Kidney (tissue), 14 donors: ENCODE measurements around the gene MED13L. TPM values are rescaled to one million over a fixed set of nuclear protein-coding genes. Genes with fewer than 3 reads are reported as not detected.
"Not testable (repeated sequence)": the region's sequence is repeated elsewhere in the genome, so short reads cannot be mapped to it uniquely, and the experiment has no call there.

Experiments used
- DNase-seq, 5 donors: peaks; one replicate each; pipeline ENCODE4 v3.0.0-alpha.2; 2013 to 2020
- FAIRE-seq: peaks from 2 replicates; lab custom pipeline; 2012; peaks lifted over from hg19 to GRCh38; lab: Jason Lieb, UNC
- H3K27ac ChIP-seq, 2 donors: one replicate each; pipeline ENCODE4 v1.7.0; 2013; ENCODE audit warnings: low read depth in 2 of 2, low read length in 2 of 2, inconsistent platforms in 1 of 2
- H3K27me3 ChIP-seq: one replicate; pipeline ENCODE4 v1.7.1; 2013; ENCODE audit warnings: low read length, inconsistent platforms; ENCODE audit not compliant: control insufficient read depth, insufficient read depth
- H3K36me3 ChIP-seq, 3 donors: one replicate each; pipeline versions ENCODE4 v1.7.0 to v1.7.1; 2013; ENCODE audit warnings: low read length in 3 of 3, control low read depth in 1 of 3, inconsistent platforms in 1 of 3; ENCODE audit not compliant: insufficient read depth in 3 of 3, control insufficient read depth in 2 of 3
- H3K4me1 ChIP-seq, 3 donors: one replicate each; pipeline versions ENCODE4 v1.7.0 to v1.7.1; 2013; ENCODE audit warnings: low read length in 3 of 3, inconsistent platforms in 1 of 3, low read depth in 1 of 3; ENCODE audit not compliant: control insufficient read depth in 2 of 3, insufficient read depth in 2 of 3
- H3K4me3 ChIP-seq, 3 donors: one replicate each; pipeline versions ENCODE4 v1.7.0 to v1.8.1; 2013; ENCODE audit warnings: low read length in 3 of 3, control low read depth in 1 of 3, inconsistent platforms in 1 of 3
- H3K9ac ChIP-seq, 3 donors: one replicate each; pipeline versions ENCODE4 v1.7.0 to v1.7.1; 2013; ENCODE audit warnings: low read length in 3 of 3, control low read depth in 1 of 3, inconsistent platforms in 1 of 3
- H3K9me3 ChIP-seq, 3 donors: one replicate each; pipeline versions ENCODE4 v1.7.0 to v1.7.1; 2013; ENCODE audit warnings: low read length in 3 of 3, control low read depth in 1 of 3, inconsistent platforms in 1 of 3; ENCODE audit not compliant: control insufficient read depth in 2 of 3, insufficient read depth in 1 of 3
- intact Hi-C: fragments of 100-400 bp; cut with DNase I; formaldehyde crosslinking; loops from one replicate; pipeline ENCODE4 v1.11.1; 2022
- polyA plus RNA-seq: library from polyadenylated mRNA; stranded (reverse); fragments of 350-450 nt; fragmentation: Illumina TruSeq; extraction: RNeasy Lipid Tissue Mini Kit (QIAGEN cat#74804); gene quantifications from one replicate; pipeline ENCODE4 v1.2.3, GENCODE V29; 2014; ENCODE audit warnings: low read depth, low replicate concordance; ENCODE audit not compliant: insufficient read depth
- total RNA-seq: library from RNA; stranded (reverse); fragmentation: NEBNext Ultra II Directional; extraction: Animal tissue kit (Norgen Biotek cat#: 25700); gene quantifications from one replicate; pipeline ENCODE4 v1.2.1, GENCODE V29; 2021
- TF ChIP-seq, protein P1 (sequence below): IDR thresholded peaks from 3 replicates; pipeline ENCODE4 v1.5.1; 2012; ENCODE audit warnings: mild to moderate bottlenecking, moderate library complexity, borderline replicate concordance; ENCODE audit not compliant: insufficient read depth; ENCODE audit errors: extremely low read depth
- donor health status: control.
- donor health status: control.
- donor health status: control.
- donor health status: control.
- donor health status: control.
- donor health status: DM: yes; HTN: yes; CAD: no.
- donor health status: Normal renal cell carcinoma (clear cell type).

Gene MED13L
- total and polyA plus RNA-seq, 2 donors from 2014 or later = 7.1 to 153 TPM

DNA sequence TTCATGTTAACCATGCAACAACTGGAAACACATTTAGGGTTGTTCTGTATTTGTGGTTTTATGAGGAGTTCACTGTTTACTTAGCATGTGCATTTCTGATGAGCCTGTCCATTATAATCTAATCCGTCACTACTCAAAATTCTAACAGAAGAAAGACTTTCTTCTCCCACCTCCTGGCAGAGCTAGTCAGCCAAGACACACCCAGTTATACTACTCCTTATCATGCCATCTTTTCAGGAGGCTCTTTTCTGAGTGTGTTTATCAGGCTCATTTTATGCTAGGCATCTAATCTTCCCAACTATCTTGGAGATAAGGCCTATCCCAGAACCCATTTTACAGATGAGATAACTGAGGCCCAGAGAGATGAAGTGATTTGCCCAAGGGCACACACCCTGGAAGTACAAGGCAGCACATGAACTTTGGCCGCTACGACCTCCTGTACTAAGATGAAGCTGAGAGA is 10.4 kb upstream of the MED13L start:
- DNase-seq (no peak), FAIRE-seq (no peak)
- TF ChIP-seq, protein P1, sequence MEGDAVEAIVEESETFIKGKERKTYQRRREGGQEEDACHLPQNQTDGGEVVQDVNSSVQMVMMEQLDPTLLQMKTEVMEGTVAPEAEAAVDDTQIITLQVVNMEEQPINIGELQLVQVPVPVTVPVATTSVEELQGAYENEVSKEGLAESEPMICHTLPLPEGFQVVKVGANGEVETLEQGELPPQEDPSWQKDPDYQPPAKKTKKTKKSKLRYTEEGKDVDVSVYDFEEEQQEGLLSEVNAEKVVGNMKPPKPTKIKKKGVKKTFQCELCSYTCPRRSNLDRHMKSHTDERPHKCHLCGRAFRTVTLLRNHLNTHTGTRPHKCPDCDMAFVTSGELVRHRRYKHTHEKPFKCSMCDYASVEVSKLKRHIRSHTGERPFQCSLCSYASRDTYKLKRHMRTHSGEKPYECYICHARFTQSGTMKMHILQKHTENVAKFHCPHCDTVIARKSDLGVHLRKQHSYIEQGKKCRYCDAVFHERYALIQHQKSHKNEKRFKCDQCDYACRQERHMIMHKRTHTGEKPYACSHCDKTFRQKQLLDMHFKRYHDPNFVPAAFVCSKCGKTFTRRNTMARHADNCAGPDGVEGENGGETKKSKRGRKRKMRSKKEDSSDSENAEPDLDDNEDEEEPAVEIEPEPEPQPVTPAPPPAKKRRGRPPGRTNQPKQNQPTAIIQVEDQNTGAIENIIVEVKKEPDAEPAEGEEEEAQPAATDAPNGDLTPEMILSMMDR = no peak
- no peaks in the 10 kb centered on the region for H3K9me3 ChIP-seq
- intact Hi-C loops = no loop called here
- no peaks in the 10 kb centered on the region for H3K27me3 ChIP-seq
- no peak overlapping the region for H3K27ac ChIP-seq
- H3K4me1 ChIP-seq = no peaks in the 10 kb centered on the region
- H3K4me3 ChIP-seq = no peak overlapping the region
- no peaks in the 10 kb centered on the region for H3K36me3 ChIP-seq
- no peak overlapping the region for H3K9ac ChIP-seq

DNA sequence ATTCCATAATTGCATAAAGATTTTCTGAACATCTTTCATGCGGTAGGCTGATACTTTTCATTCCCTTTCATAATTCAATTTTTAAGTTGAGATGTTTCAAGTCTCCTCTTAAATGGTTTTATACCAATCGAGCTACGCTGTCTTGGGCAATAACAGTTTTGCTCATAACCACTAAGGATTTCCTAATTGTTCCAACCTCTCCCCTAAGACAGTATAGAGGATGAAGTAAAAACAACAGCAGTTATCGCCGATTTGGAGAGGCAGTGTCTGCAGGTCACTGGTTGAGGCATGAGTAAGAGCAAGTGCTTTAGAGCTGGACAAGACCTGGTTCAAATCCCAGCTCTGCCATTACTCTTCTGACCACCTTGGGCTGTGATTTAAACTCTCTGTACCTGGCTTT is 6.9 kb upstream of the MED13L start:
- DNase-seq (no peak), FAIRE-seq (no peak)
- H3K27ac ChIP-seq = no peak overlapping the region
- no peaks in the 10 kb centered on the region for H3K36me3 ChIP-seq
- peaks cover 0 to 3% (median 0%) of the 10 kb centered on the region in 3 donors for H3K4me1 ChIP-seq
- no peaks in the 10 kb centered on the region for H3K27me3 ChIP-seq
- H3K4me3 ChIP-seq = no peak overlapping the region
- no peaks in the 10 kb centered on the region for H3K9me3 ChIP-seq
- TF ChIP-seq, protein P1 = no peak
- no peak overlapping the region for H3K9ac ChIP-seq
- intact Hi-C loops = no loop called here

DNA sequence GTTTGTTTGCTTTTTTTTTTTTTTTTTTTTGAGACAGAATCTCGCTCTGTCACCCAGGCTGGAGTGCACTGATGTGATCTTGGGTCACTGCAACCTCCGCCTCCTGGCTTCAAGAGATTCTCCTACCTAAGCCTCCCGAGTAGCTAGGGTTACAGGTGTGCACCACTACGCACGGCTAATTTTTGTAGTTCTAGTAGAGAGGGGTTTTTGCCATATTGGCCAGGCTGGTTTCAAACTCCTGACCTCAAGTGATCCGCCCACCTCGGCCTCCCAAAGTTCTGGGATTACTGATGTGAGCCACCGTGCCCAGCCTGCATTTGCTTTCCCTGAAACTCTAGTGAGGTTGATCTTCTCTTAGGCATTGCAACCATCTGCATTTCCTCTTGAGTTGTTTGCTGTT is 6.4 kb upstream of the MED13L start:
- H3K4me1 ChIP-seq, H3K36me3 ChIP-seq, FAIRE-seq, DNase-seq, H3K27me3 ChIP-seq, H3K9ac ChIP-seq, H3K4me3 ChIP-seq, H3K9me3 ChIP-seq, H3K27ac ChIP-seq, intact Hi-C loops: not testable (repeated sequence)

DNA sequence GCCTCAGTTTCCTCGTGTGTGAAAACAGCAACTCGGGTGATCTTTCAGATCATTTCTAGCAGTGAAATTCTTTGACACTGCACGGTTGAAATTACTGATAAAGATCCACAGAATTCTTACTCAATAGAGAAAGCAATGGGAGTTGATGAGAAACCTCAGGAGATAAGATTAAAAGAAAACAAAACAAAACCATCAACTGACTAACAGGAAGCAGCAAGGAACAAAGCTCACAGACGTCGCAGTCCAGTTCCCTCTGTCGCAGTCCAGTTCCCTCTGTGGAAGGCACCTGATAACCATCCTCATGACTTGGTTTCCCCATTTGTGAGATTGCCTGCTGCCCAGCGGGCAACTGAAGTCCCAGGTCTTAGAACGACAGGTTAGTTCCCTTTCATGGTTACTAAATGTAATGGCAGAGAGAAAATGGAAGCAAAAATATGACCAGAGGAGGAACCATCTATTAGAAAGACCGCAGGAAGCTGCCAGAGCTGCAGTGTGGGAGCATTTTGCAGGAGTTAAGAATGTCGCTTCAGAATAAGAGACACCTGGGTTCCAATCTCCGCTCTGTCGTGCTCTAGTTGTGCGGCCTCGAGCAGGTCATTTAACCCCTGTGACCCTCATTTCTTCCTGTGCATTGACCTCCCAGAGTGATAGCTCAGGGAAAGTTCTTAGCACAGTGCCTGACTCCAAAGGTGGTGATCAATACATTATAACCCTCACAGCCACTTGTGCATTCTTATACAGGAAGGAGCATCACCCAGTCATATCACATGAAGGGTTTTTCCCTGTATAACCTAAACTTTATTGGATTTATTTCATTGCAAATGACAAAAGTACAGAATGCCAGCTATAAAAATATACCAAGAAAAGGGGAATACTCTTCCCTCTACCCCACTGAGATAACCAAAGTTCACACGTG is 5.1 kb upstream of the MED13L start:
- no peak overlapping the region for H3K27ac ChIP-seq
- no peak for DNase-seq
- TF ChIP-seq, protein P1 = no peak
- H3K4me1 ChIP-seq = peaks cover 0 to 3% (median 2%) of the 10 kb centered on the region in 3 donors
- peak overlapping the region in 1 of 3 donors; percentile 35 for H3K4me3 ChIP-seq
- H3K9me3 ChIP-seq = no peaks in the 10 kb centered on the region
- no peaks in the 10 kb centered on the region for H3K27me3 ChIP-seq
- intact Hi-C loops = no loop called here
- H3K9ac ChIP-seq = no peak overlapping the region
- no peak for FAIRE-seq
- H3K36me3 ChIP-seq = no peaks in the 10 kb centered on the region
